ENCODE measurements around the gene FYN. TPM values are rescaled to one million over a fixed set of nuclear protein-coding genes. Genes with fewer than 3 reads are reported as not detected.
"Not testable (repeated sequence)": the region's sequence is repeated elsewhere in the genome, so short reads cannot be mapped to it uniquely, and the experiment has no call there.

Gene FYN
- polyA plus RNA-seq, 1 donor (not counting 4 experiments of a cell fraction or from before 2014, with no cell fraction given) = 24.7 TPM

- FAIRE-seq = no peak
- DNase-seq (ENCODE audit: low read depth, low spot score) = no peak
- Histone ChIP-seq H3K4me3 (ENCODE audit: control insufficient read depth in 2 of 3, extremely low read depth in 1 of 3, insufficient read depth in 2 of 3, low read depth in 1 of 3, low read length in 3 of 3) (no peak overlapping the region), H3K9me3 (ENCODE audit: control insufficient read depth, low read depth, low read length) (no peaks in the 10 kb centered on the region), H2AFZ (ENCODE audit: control insufficient read depth, low read length) (no peak overlapping the region), H3K4me2 (ENCODE audit: control insufficient read depth, extremely low read depth, insufficient read depth, low read depth, low read length) (no peak overlapping the region), H3K9ac (ENCODE audit: control insufficient read depth, extremely low read depth, insufficient read depth, low read length) (no peak overlapping the region), H3K79me2 (ENCODE audit: control insufficient read depth, insufficient read depth, low read length) (no peaks in the 10 kb centered on the region), H3K27ac (ENCODE audit: control insufficient read depth, insufficient read depth, low read length) (no peak overlapping the region), H3K27me3 (ENCODE audit: control insufficient read depth, extremely low read depth, insufficient read depth, low read length) (no peaks in the 10 kb centered on the region), H3K4me1 (ENCODE audit: control insufficient read depth, extremely low read depth, insufficient read depth, low read length) (no peaks in the 10 kb centered on the region), H3K9me1 (ENCODE audit: control insufficient read depth, extremely low read depth, insufficient read depth, low read length) (no peaks in the 10 kb centered on the region), H3K36me3 (ENCODE audit: control insufficient read depth in 2 of 2, extremely low read depth in 1 of 2, insufficient read depth in 2 of 2, low read length in 2 of 2) (peaks cover 2 to 9% of the 10 kb centered on the region in 2 experiments), H4K20me1 (ENCODE audit: control insufficient read depth, extremely low read depth, insufficient read depth, low read length) (no peaks in the 10 kb centered on the region)
- dilution Hi-C loops (cut with MboI; ENCODE audit: extremely low pct_ligation_motif_present, low sequenced_read_pairs) = no loop called here
- no peak for TF ChIP-seq EZH2 (IDR thresholded peaks at IDR 0.05; ENCODE audit: low read length)
- TF ChIP-seq, protein P1, sequence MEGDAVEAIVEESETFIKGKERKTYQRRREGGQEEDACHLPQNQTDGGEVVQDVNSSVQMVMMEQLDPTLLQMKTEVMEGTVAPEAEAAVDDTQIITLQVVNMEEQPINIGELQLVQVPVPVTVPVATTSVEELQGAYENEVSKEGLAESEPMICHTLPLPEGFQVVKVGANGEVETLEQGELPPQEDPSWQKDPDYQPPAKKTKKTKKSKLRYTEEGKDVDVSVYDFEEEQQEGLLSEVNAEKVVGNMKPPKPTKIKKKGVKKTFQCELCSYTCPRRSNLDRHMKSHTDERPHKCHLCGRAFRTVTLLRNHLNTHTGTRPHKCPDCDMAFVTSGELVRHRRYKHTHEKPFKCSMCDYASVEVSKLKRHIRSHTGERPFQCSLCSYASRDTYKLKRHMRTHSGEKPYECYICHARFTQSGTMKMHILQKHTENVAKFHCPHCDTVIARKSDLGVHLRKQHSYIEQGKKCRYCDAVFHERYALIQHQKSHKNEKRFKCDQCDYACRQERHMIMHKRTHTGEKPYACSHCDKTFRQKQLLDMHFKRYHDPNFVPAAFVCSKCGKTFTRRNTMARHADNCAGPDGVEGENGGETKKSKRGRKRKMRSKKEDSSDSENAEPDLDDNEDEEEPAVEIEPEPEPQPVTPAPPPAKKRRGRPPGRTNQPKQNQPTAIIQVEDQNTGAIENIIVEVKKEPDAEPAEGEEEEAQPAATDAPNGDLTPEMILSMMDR (optimal IDR thresholded peaks at IDR 0.05 in 1 of 3, IDR thresholded peaks at IDR 0.05 in 1 of 3, conservative IDR thresholded peaks at IDR 0.05 in 1 of 3; ENCODE audit: extremely low read depth in 1 of 3, insufficient read depth in 2 of 3, low read length in 3 of 3) = no peak
Measured at GRCh38 chr6:111683157-111683556, 190.1 kb downstream of the FYN start.

- dilution Hi-C loops (cut with MboI; ENCODE audit: extremely low pct_ligation_motif_present, low sequenced_read_pairs) = no loop called here
Measured at GRCh38 chr6:111681860-111682259, 191.4 kb downstream of the FYN start.

GRCh38 chr6:111680811-111681609 is 192.2 kb downstream of the FYN start:
- H3K27ac ChIP-seq (ENCODE audit: control insufficient read depth, insufficient read depth, low read length); FAIRE-seq; H3K4me2 ChIP-seq (ENCODE audit: control insufficient read depth, extremely low read depth, insufficient read depth, low read depth, low read length); H3K27me3 ChIP-seq (ENCODE audit: control insufficient read depth, extremely low read depth, insufficient read depth, low read length); H3K9ac ChIP-seq (ENCODE audit: control insufficient read depth, extremely low read depth, insufficient read depth, low read length); H3K79me2 ChIP-seq (ENCODE audit: control insufficient read depth, insufficient read depth, low read length); H3K4me3 ChIP-seq (ENCODE audit: control insufficient read depth in 2 of 3, extremely low read depth in 1 of 3, insufficient read depth in 2 of 3, low read depth in 1 of 3, low read length in 3 of 3); H3K9me3 ChIP-seq (ENCODE audit: control insufficient read depth, low read depth, low read length); H3K36me3 ChIP-seq (ENCODE audit: control insufficient read depth in 2 of 2, extremely low read depth in 1 of 2, insufficient read depth in 2 of 2, low read length in 2 of 2); DNase-seq (ENCODE audit: low read depth, low spot score); H3K4me1 ChIP-seq (ENCODE audit: control insufficient read depth, extremely low read depth, insufficient read depth, low read length); H3K9me1 ChIP-seq (ENCODE audit: control insufficient read depth, extremely low read depth, insufficient read depth, low read length); dilution Hi-C loops (cut with MboI; ENCODE audit: extremely low pct_ligation_motif_present, low sequenced_read_pairs); H2AFZ ChIP-seq (ENCODE audit: control insufficient read depth, low read length); H4K20me1 ChIP-seq (ENCODE audit: control insufficient read depth, extremely low read depth, insufficient read depth, low read length): not testable (repeated sequence)

More at GRCh38 chr6:111681860-111682259, 191.4 kb downstream of the FYN start:
- Histone ChIP-seq H3K4me3 (ENCODE audit: control insufficient read depth in 2 of 3, extremely low read depth in 1 of 3, insufficient read depth in 2 of 3, low read depth in 1 of 3, low read length in 3 of 3) (no peak overlapping the region), H3K9ac (ENCODE audit: control insufficient read depth, extremely low read depth, insufficient read depth, low read length) (no peak overlapping the region), H2AFZ (ENCODE audit: control insufficient read depth, low read length) (no peak overlapping the region), H3K4me1 (ENCODE audit: control insufficient read depth, extremely low read depth, insufficient read depth, low read length) (no peaks in the 10 kb centered on the region), H3K9me1 (ENCODE audit: control insufficient read depth, extremely low read depth, insufficient read depth, low read length) (no peaks in the 10 kb centered on the region), H3K9me3 (ENCODE audit: control insufficient read depth, low read depth, low read length) (no peaks in the 10 kb centered on the region), H4K20me1 (ENCODE audit: control insufficient read depth, extremely low read depth, insufficient read depth, low read length) (no peaks in the 10 kb centered on the region), H3K36me3 (ENCODE audit: control insufficient read depth in 2 of 2, extremely low read depth in 1 of 2, insufficient read depth in 2 of 2, low read length in 2 of 2) (peaks cover 2 to 9% of the 10 kb centered on the region in 2 experiments), H3K79me2 (ENCODE audit: control insufficient read depth, insufficient read depth, low read length) (no peaks in the 10 kb centered on the region), H3K27me3 (ENCODE audit: control insufficient read depth, extremely low read depth, insufficient read depth, low read length) (no peaks in the 10 kb centered on the region), H3K4me2 (ENCODE audit: control insufficient read depth, extremely low read depth, insufficient read depth, low read depth, low read length) (no peak overlapping the region), H3K27ac (ENCODE audit: control insufficient read depth, insufficient read depth, low read length) (no peak overlapping the region)
- no peak for TF ChIP-seq EZH2 (IDR thresholded peaks at IDR 0.05; ENCODE audit: low read length)
- TF ChIP-seq, protein P1 (optimal IDR thresholded peaks at IDR 0.05 in 1 of 3, IDR thresholded peaks at IDR 0.05 in 1 of 3, conservative IDR thresholded peaks at IDR 0.05 in 1 of 3; ENCODE audit: extremely low read depth in 1 of 3, insufficient read depth in 2 of 3, low read length in 3 of 3) = no peak
- DNase-seq (ENCODE audit: low read depth, low spot score) (no peak), FAIRE-seq (no peak)
